ENCODE measurements around the gene UBA1.

The UBA1 gene

DNA sequence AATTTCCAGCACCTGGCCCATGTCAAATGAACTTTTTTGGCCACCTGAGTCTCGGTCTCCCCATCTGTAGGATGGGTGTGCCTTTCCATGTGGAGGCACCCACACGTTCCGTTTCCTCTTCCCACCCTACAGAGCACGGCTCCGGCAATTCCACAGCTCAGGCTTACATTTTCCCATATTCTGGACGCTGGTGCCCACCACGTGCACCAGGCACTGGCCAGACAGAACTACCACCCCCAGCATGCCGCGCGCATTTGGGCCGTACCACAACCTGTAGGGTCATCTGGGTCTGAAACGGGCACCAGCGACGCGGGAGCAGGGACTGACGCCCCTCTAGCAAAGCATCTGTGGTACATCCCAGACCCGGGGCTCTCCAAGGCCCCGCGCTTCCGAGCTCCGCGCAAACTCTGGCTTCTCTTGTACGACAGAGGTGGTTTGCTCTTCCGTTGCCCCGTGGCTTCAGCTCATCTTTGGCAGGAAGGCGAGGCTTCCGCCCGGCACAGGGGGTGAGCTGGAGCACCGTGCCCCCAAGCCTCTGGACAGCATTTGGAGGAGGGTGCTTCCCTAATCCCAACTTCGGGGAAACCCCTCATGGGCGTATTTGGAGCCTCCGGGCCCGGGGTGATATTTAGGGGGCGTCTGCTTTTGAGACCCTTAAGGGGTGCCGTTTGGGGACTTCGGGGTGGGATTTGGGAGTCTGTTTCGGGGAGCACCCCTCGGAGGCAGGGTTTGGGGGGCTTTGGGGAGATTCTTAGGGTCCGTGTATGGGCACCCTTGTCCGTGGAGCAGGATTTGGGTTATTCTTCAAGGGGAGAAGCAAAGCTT lies 3.0 kb upstream of the UBA1 start:
- H3K4me3 ChIP-seq (ENCODE audit: low read depth, low read length): peak overlapping the region; percentile 66
- TF ChIP-seq, protein P1, sequence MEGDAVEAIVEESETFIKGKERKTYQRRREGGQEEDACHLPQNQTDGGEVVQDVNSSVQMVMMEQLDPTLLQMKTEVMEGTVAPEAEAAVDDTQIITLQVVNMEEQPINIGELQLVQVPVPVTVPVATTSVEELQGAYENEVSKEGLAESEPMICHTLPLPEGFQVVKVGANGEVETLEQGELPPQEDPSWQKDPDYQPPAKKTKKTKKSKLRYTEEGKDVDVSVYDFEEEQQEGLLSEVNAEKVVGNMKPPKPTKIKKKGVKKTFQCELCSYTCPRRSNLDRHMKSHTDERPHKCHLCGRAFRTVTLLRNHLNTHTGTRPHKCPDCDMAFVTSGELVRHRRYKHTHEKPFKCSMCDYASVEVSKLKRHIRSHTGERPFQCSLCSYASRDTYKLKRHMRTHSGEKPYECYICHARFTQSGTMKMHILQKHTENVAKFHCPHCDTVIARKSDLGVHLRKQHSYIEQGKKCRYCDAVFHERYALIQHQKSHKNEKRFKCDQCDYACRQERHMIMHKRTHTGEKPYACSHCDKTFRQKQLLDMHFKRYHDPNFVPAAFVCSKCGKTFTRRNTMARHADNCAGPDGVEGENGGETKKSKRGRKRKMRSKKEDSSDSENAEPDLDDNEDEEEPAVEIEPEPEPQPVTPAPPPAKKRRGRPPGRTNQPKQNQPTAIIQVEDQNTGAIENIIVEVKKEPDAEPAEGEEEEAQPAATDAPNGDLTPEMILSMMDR (IDR thresholded peaks at IDR 0.05; ENCODE audit: low read depth, low read length): no peak

- TF ChIP-seq, protein P1 (IDR thresholded peaks at IDR 0.05; ENCODE audit: low read depth, low read length): no peak
- H3K4me3 ChIP-seq (ENCODE audit: low read depth, low read length): peak overlapping the region; percentile 66
Observed at GRCh38 chrX:47191331-47191730, 2.3 kb upstream of the UBA1 start.

DNA sequence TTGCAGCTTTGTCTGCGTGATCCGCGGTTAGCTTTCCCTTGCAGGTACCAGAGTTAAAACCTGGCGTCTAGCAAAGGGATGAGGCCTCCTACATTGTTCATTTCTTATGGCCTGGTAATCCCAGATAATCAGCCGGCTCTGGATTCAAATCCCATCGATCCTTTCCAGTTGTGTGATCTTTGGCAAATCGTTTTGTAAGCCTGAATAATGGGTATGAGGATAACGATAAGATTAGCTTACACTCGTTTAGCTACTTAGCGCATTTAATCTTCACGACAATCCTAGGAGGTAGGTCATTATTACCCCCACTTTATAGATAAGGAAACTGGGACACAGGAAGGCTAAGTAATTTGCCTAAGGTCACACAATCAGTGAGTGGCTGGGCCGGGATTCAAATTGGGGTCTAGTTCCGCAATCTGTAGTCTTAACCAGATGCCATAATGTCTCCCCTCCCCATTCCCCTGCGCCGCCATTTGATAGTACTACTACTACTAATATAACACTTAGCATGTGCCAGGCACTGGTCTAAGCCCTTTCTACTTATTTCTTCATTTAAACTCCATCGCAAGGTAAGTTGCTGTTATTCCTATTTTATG lies 1.7 kb upstream of the UBA1 start:
- H3K4me3 ChIP-seq (ENCODE audit: low read depth, low read length): peak overlapping the region; percentile 66
- TF ChIP-seq, protein P1 (IDR thresholded peaks at IDR 0.05; ENCODE audit: low read depth, low read length): no peak

DNA sequence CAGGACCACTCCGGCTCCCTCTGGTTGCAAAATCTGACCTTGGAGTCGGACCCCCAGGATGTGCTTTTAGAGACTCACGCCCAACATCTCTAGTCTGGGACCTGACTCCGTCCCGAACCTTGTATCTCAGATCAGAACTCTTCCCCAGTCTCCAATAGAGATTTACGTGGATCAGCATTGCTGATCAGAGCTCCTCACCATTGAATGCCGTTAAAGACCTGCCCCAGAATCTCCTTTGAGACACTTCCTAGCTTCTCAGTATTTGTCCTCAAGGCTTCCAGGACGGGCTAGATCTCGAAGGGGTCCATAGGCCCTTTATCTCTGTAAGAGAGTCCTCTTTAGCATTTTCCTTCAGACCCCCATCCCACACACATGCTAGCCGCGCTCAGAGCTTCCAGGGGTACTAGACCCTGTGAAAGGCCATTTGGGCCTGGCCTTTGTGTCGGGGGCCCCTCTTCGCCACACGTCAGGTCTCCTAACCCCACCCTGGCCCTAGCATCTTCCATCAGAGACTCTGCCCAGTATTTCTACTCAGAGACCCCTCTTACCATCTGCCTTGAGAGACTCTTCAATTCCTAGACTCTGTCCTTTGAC lies 662 bp downstream of the UBA1 start:
- TF ChIP-seq, protein P1 (IDR thresholded peaks at IDR 0.05; ENCODE audit: low read depth, low read length): no peak
- peak overlapping the region; percentile 90 for H3K4me3 ChIP-seq (ENCODE audit: low read depth, low read length)

DNA sequence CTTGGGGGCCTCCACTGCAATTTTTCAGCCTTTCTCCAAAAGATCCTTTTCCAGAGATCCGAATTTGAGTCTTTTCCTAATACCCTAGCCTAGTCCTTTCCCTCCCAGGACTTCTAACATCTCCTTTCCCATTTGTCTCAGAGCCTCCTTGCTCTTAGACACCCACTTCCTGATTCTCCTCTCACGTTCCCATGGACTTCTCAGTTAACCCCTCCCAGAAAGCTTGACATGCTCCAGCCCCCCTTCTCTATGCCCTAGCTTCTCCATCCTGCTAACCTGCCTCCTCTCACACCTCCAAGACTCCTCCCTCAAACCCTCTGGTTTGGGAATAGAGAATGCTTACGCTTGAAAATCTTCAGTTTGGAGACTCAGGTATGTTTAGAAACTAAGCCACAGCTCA lies 2.5 kb downstream of the UBA1 start:
- TF ChIP-seq, protein P1 (IDR thresholded peaks at IDR 0.05; ENCODE audit: low read depth, low read length): no peak
- H3K4me3 ChIP-seq (ENCODE audit: low read depth, low read length): peak overlapping the region; percentile 90

GRCh38 chrX:47197526-47197925 lies 3.9 kb downstream of the UBA1 start:
- no peak overlapping the region for H3K4me3 ChIP-seq (ENCODE audit: low read depth, low read length)
- TF ChIP-seq, protein P1 (IDR thresholded peaks at IDR 0.05; ENCODE audit: low read depth, low read length): no peak
